ENCODE data around the gene CNTNAP5.

CNTNAP5 gene

GRCh38 chr2:124880995-124881394, 855.9 kb downstream of the CNTNAP5 start:
- no peak overlapping the region for H3K4me3 ChIP-seq (ENCODE audit: low read depth, low read length)
- no peak for TF ChIP-seq CTCF (IDR thresholded peaks at IDR 0.05; ENCODE audit: low read depth, low read length, missing control alignments)
- no peak for DNase-seq (ENCODE audit: low read depth)
- in situ Hi-C loops (cut with HindIII; ENCODE audit: low sequenced_read_pairs) = no loop called here

GRCh38 chr2:124882423-124882822, 857.3 kb downstream of the CNTNAP5 start:
- in situ Hi-C loops (cut with HindIII; ENCODE audit: low sequenced_read_pairs) = no loop called here
- DNase-seq (ENCODE audit: low read depth) = no peak
- TF ChIP-seq CTCF (IDR thresholded peaks at IDR 0.05; ENCODE audit: low read depth, low read length, missing control alignments) = no peak
- no peak overlapping the region for H3K4me3 ChIP-seq (ENCODE audit: low read depth, low read length)

- TF ChIP-seq CTCF (IDR thresholded peaks at IDR 0.05; ENCODE audit: low read depth, low read length, missing control alignments) = no peak
- in situ Hi-C loops (cut with HindIII; ENCODE audit: low sequenced_read_pairs) = no loop called here
- DNase-seq (ENCODE audit: low read depth) = no peak
- no peak overlapping the region for H3K4me3 ChIP-seq (ENCODE audit: low read depth, low read length)
Observed at GRCh38 chr2:124883595-124883994, 858.5 kb downstream of the CNTNAP5 start.

DNA sequence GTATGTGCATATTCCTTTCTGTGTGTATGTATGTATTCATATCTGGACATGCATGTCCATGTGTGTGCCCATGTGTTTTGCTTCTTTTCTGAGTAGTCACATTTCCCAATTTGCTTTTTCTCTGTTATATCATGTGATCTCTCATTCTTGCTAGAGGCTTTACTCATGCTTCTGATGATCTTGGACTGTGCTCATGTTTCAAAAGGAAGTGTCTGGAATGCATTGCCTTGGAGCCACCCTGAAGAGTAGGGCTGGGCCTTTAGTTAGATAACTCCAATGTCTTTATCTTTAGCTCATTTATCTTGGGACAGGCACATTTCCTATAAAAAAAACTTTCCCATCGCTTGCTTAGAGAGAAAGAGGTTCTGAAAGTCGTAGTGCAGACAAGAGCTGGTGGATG, 859.2 kb downstream of the CNTNAP5 start:
- H3K4me3 ChIP-seq (ENCODE audit: low read depth, low read length) = no peak overlapping the region
- in situ Hi-C loops (cut with HindIII; ENCODE audit: low sequenced_read_pairs) = no loop called here
- no peak for TF ChIP-seq CTCF (IDR thresholded peaks at IDR 0.05; ENCODE audit: low read depth, low read length, missing control alignments)
- no peak for DNase-seq (ENCODE audit: low read depth)

GRCh38 chr2:124886216-124886615, 861.1 kb downstream of the CNTNAP5 start:
- in situ Hi-C loops (cut with HindIII; ENCODE audit: low sequenced_read_pairs) = no loop called here
- no peak for DNase-seq (ENCODE audit: low read depth)
- no peak overlapping the region for H3K4me3 ChIP-seq (ENCODE audit: low read depth, low read length)
- TF ChIP-seq CTCF (IDR thresholded peaks at IDR 0.05; ENCODE audit: low read depth, low read length, missing control alignments) = no peak

DNA sequence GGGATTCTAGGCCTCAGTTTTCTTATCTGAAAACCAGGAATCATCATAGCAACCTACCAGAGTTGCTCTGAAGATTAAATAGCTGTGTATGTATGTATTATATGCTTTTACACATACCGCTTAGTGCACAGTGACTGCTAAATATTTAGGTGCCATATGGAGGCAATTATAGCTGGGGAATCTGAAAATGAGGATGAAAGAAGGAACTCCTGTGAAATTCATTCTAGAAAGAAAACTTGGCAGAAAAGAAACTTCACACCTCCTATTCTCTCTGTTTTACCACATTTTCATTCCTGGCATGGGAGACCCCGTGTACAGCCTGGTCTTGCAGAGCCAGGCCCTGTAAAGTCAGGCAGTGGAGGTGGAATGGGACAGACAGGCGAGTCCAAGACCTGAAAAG, 862.4 kb downstream of the CNTNAP5 start:
- no peak for DNase-seq (ENCODE audit: low read depth)
- TF ChIP-seq CTCF (IDR thresholded peaks at IDR 0.05; ENCODE audit: low read depth, low read length, missing control alignments) = no peak
- H3K4me3 ChIP-seq (ENCODE audit: low read depth, low read length) = no peak overlapping the region
- in situ Hi-C loops (cut with HindIII; ENCODE audit: low sequenced_read_pairs) = no loop called here

- DNase-seq (ENCODE audit: low read depth) = peak; percentile 11
- in situ Hi-C loops (cut with HindIII; ENCODE audit: low sequenced_read_pairs) = no loop called here
- no peak overlapping the region for H3K4me3 ChIP-seq (ENCODE audit: low read depth, low read length)
- no peak for TF ChIP-seq CTCF (IDR thresholded peaks at IDR 0.05; ENCODE audit: low read depth, low read length, missing control alignments)
Observed at GRCh38 chr2:124888431-124888830, 863.3 kb downstream of the CNTNAP5 start.
